ENCODE data around the gene CDH20.

Gene CDH20

GRCh38 chr18:61541673-61542072 lies 208.4 kb downstream of the CDH20 start:
- DNase-seq, result no peak

GRCh38 chr18:61542596-61542995 lies 209.4 kb downstream of the CDH20 start:
- no peak for DNase-seq

- DNase-seq, result no peak
These were observed 210.3 kb downstream of the CDH20 start for GRCh38 chr18:61543518-61543917.

- DNase-seq, result no peak
These were observed 210.9 kb downstream of the CDH20 start for GRCh38 chr18:61544178-61544577.

GRCh38 chr18:61545281-61546245 lies 212.3 kb downstream of the CDH20 start:
- no peak for DNase-seq

- DNase-seq, result no peak
These were observed 213.4 kb downstream of the CDH20 start for GRCh38 chr18:61546590-61546989.

- no peak for DNase-seq
These were observed 216.2 kb downstream of the CDH20 start for GRCh38 chr18:61549416-61549815.

- no peak for DNase-seq
These were observed 216.7 kb downstream of the CDH20 start for GRCh38 chr18:61549889-61550288.

GRCh38 chr18:61551586-61551985 lies 218.4 kb downstream of the CDH20 start:
- DNase-seq, result no peak

GRCh38 chr18:61553045-61553659 lies 219.9 kb downstream of the CDH20 start:
- DNase-seq, result no peak

- DNase-seq, result peak; percentile 9
These were observed 221.0 kb downstream of the CDH20 start for GRCh38 chr18:61554117-61554776.

GRCh38 chr18:61554946-61555361 lies 221.7 kb downstream of the CDH20 start:
- DNase-seq, result no peak

GRCh38 chr18:61556316-61556715 lies 223.1 kb downstream of the CDH20 start:
- DNase-seq, result no peak

GRCh38 chr18:61556862-61557261 lies 223.6 kb downstream of the CDH20 start:
- DNase-seq, result no peak

- no peak for DNase-seq
These were observed 236.1 kb downstream of the CDH20 start for GRCh38 chr18:61569176-61569892.

- no peak for DNase-seq
These were observed 236.8 kb downstream of the CDH20 start for GRCh38 chr18:61570070-61570469.

GRCh38 chr18:61572084-61572655 lies 238.9 kb downstream of the CDH20 start:
- no peak for DNase-seq

- no peak for DNase-seq
These were observed 239.6 kb downstream of the CDH20 start for GRCh38 chr18:61572871-61573270.

GRCh38 chr18:61574665-61575064 lies 241.4 kb downstream of the CDH20 start:
- no peak for DNase-seq

GRCh38 chr18:61575419-61575818 lies 242.2 kb downstream of the CDH20 start:
- no peak for DNase-seq

- DNase-seq, result no peak
These were observed 245.6 kb downstream of the CDH20 start for GRCh38 chr18:61578846-61579245.

GRCh38 chr18:61579581-61579980 lies 246.4 kb downstream of the CDH20 start:
- no peak for DNase-seq

- no peak for DNase-seq
These were observed 246.8 kb downstream of the CDH20 start for GRCh38 chr18:61580046-61580445.
